ENCODE data around the gene SORCS2.

Gene SORCS2

DNA sequence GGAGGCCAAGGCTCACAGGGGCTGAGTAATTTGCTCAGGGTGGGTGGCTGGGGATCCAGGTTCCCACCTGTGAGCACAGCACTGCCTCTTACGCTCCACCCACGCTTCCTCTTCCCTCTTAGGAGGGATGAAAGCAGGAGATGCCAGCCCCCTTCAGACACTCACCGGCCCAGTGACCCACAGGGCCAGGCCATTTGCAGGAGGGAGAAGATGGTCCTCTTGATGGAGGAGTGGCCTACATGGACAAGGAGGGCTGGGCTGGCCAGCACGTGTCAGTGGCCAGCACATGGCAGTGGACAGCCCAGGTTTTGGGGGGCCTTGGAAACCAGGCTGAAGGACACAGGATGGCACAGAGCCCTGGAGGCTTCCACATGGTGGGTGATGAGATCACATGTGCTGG, 350.4 kb downstream of the SORCS2 start:
- no peak for DNase-seq

DNA sequence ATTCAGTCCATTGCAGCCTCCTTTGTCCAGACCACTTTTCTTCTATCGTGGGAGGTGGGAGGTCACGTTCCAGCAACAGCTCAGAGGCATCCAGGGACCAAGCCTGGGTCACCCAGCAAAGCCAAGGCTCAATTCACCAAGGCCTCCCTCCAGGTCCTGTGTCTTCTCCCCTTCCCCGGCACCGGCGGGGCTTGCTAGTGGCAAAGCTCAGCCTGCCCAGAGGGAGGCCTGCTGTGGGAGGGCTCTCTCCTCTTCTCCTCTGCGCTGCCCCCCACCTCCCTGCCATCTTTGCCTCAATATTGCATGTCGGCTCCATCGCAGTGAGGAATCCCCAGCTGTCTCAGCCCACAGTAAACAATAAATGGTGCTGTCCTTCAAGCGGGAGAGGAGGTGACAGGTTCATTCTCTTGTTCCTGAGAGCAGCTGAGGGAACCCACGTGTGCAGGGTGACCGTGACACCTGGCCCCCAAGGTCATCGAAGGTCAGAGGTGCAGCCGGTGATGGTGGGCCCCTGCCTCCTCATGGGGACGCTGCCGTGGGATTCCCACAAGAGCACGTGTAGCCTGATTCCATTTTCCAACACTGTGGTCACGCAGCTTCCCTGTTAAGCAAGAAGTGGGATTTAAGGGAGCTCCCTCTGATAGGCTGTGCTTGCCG, 353.9 kb downstream of the SORCS2 start:
- no peak for DNase-seq

DNA sequence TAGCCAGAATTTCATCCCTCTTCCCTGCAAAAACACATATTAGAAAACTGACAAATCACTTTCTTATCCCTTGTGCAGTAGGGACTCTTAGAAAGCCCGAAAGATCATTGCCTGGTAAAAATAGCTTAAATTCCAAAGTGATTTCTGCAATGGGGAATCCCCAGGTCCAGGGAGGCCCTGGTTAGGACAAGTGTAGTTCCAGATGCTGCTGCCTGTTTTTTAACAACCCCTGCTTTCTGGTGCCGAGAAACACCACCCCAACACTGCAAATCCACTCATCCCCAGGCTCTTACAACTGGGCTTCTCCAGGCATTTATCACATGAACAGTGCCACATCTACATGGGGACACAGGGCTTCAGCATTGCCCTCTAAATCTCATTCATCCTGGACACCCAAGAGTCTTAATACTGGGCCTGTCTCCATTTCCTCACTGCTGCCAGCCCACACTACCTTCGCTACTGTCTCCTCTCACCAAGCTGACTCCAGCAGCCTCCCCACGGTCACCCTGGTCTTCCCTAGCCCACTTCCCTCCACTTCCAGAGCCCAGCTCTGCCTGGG, 354.6 kb downstream of the SORCS2 start:
- DNase-seq: no peak

DNA sequence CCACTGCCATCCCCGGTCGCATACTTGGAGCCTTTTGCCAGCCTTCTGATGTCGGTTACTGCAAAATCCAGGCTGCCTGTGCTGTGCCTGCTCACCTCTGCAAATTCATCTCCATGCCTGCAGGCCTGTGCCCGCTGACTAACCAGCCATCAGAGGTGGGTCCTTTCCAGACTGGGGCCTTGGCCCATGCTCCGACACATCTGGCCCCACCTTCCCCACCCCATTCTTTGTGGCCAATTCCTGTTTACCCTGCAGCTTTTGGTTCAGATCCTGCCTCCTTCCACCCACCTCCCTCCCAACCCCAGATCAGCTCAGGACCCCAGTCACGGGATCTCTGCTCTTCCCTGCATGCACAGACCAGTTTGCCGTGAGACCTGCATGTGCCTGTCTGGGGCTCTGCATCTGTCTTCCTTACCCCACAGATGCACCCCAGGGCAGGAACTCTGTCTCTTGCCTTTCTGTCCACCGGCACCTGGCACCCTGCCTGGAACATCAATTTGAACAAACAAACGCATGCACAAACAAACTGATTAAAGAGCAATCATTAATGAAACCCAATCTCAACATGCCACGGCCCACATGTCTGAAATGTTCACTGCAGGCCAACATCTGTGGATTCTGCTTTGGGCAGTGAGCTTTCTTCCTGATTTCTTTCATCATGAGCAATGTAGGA, 355.2 kb downstream of the SORCS2 start:
- DNase-seq: no peak

DNA sequence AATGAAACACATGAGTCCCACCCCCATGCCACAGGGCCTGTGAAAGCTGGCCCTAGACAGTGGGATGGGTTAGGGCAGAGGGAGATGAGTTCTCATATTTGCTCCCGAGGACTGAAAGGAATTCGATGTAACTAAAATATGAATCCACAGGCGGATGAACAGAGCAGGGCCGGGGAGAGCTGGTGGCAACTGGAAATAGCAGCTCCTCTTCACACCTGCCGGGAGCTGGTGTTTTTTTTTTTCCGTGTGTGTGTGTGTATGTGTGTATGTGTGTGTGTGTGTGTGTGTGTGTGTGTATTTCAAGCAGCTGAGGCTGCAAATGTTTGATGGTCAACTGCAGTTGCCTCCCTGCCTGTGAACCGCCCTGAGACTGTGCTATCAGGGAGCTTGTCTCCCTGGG, 357.5 kb downstream of the SORCS2 start:
- no peak for DNase-seq

DNA sequence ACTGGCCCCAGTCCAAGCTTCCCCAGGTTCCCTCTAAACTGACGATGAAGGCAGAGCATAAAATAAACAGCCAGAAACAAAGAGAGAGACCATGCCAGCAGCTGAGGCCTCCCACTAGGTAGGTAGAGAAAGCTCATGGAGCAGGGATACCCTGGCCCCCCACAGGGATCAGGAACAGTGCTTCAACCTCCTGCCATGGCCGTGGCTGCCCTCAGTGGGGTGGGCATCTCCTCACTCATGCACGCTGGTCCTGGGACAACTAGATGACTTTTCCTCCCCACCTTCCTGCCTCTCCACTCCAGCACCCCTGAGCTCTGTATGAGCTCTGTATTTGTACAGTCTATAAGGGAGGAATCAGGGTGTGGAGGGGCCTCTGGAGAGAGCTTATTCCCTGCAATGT, 360.1 kb downstream of the SORCS2 start:
- DNase-seq: no peak

DNA sequence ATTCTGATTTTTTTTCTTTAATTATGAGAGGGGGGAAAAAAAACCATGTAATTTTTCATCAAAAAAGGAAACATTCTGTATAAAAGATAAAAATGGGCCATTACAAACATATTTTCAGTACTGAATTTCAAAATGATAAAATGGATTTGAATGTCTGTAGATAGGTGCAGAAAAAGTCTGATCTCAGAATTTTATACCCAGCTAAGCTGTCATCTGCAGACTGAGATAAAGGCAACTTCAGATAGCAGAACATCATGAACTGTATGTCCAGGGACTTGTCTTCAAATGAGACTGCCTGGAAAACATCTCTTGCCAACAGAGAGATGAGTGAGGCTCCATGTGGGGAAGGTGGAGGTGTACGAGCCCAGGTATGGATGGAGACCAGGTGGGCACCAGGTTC, 360.9 kb downstream of the SORCS2 start:
- no peak for DNase-seq

DNA sequence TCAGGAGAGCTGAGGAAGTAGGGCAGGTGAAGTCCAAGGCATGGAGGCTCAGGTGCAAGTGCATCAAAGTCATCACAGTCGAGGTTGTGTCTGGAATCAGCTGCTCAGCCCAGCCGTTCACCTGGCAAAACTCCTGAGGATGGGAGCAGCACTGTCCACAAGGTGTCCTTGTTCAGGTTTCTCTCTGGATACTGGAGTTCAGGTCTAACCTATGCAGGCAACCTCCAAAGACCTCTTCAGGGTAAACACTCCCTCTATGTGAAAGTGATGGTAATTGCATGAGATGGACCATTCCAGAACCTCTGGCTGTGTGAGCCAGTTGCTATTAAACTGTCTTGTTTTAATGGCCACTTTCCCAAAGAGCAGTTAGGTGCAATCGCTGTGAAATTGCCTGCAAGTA, 362.6 kb downstream of the SORCS2 start:
- no peak for DNase-seq

DNA sequence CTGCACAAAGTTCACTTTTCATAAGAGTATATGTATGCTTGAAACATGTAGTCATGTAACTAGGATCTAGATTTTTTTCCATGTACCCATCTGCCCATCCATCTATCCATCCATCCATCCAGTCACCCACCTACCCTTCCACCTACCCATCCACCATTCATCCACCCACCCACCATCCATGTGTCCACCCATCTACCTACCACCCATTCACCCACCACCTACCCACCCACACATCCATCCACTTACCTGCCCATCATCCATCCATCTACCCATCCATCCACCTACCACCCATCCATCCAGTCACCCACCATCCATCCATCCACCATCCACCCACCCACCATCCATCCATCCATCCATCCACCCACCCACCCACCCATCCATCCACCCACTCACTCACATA, 364.2 kb downstream of the SORCS2 start:
- no peak for DNase-seq

DNA sequence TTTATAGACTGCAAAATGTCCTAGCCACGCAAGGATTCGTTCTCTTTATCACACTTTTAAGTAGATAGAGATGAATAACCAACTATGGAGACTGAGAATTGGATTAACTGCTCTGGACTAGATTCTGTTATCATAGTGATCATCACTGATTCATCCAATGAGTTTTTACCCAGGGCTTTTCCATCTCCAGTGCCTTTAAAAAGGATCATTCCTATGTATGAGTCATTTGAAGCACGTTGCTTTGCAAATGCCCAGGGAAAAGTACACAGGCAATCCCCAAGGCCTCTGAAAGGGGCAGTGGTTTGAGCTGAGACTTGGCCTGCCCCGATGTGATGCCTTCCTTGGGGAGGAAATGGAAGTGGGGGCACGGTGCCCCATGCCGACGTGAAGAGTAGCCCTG, 365.1 kb downstream of the SORCS2 start:
- no peak for DNase-seq

DNA sequence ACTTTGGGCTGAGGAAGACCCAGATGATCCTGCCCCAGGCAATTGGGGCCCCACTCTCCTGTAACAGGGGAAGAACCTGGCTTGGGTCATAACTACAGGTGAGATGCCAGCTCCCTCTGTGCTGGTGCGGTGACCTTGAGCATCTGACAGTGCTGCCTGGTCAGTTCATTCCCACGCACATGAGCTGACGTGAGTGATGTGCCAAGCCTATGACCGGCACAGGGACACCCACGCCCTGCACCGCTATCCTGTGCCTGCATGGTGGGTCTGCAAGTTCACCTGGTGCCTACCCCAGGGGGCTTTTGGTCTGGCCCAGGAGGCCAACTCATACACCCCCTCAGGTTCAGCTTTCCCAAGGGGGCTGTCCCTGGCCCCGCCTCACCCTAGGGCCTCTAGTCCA, 366.1 kb downstream of the SORCS2 start:
- DNase-seq: no peak

DNA sequence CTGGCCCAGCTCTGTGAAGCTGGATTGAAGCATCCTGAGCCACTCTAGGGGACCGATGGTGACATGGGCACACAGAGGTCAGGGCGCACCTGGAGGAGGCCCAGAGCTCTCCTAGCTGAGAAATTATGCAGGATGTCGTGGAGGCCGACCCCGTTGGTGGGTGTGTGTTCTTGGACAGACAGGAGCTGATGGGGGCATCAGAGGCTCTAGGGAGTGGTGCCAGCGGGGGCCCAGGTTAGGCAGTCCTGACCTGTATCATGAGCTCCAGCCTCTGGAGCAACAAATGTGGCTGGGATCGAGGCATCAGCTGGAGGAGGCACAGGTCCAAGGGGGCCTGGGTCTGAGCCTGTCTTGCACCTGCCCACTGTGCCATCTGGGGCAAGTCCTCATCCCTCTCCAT, 367.0 kb downstream of the SORCS2 start:
- no peak for DNase-seq

DNA sequence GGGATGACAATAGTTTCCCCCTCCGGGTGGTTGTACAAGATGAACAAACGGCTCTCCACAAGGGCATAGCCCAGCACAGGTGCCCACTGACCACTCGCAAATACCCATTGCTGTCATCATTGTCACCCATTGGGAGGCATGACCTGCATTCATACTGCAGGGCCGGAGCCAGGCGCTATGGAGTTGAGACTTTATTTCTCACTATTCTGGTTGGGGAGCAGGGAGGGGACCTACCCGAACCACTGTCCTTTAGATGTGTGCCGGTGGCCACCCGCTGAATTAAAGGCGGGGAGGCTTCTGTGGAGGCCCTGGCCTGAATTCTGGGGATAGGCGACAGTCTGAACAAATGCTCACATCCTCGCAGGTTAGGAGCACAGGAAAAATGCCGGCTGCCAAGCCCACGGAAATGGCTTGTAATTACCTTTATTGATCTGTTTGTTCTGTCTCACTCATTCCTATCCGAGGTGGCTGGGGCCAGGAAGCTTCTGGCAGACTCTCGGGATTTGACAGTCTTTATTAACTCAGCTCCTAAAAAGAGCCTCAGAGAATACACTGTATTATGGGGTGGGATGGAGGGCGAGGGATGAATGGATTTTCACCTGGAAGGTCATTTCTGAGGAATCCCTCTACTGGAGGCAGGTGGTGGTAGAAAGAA, 367.5 kb downstream of the SORCS2 start:
- DNase-seq: no peak

DNA sequence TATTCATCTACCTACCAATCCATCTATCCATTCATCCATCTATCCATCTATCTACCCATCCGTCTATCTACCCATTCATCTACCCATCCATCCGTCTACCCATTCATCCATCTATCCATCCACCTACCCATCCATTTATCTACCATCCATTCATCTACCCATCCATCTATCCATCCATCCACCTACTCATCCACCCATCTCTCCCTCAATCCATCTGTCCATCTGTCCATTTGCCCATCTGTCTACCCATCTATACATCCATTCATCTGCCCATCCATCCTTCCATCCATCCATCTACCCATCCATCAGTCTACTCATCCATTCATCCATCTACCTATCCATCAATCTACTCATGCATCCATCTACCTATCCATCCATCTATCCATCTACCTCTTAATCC, 369.2 kb downstream of the SORCS2 start:
- no peak for DNase-seq

DNA sequence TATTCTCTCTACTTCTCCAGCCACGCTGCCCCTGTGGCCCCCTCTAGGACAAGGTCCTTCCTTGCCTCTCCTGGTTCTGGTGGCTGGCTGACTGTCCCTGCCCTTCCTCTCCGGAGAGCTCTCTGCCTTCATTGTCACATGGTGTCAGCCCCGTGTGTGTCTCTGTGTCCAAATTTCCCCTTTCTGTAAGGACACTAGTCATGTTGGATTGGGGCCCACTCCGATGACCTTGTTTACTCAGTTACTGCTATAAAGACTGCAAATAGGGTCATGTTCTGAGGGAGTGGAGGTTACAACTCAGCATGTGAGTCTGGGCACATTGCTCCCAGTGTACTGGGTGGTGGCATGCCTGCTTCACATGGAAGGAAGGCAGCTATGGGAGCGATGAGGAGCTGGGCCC, 371.9 kb downstream of the SORCS2 start:
- no peak for DNase-seq

DNA sequence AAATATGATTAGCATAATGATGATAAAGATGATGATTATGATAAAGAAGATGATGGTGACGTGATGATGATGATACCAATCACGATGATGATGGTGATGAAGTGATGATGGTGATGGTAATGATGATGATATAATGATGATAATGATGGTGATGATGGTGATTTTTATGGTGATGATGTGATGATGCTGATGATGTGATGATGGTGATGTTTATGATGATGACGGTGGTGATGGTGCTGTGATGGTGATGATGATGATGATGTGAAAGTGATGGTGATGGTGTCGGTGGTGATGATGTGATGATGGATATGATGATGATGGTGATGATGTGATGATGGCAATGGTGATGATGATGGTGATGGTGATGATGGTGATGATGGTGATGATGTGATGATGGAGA, 373.1 kb downstream of the SORCS2 start:
- DNase-seq: no peak

DNA sequence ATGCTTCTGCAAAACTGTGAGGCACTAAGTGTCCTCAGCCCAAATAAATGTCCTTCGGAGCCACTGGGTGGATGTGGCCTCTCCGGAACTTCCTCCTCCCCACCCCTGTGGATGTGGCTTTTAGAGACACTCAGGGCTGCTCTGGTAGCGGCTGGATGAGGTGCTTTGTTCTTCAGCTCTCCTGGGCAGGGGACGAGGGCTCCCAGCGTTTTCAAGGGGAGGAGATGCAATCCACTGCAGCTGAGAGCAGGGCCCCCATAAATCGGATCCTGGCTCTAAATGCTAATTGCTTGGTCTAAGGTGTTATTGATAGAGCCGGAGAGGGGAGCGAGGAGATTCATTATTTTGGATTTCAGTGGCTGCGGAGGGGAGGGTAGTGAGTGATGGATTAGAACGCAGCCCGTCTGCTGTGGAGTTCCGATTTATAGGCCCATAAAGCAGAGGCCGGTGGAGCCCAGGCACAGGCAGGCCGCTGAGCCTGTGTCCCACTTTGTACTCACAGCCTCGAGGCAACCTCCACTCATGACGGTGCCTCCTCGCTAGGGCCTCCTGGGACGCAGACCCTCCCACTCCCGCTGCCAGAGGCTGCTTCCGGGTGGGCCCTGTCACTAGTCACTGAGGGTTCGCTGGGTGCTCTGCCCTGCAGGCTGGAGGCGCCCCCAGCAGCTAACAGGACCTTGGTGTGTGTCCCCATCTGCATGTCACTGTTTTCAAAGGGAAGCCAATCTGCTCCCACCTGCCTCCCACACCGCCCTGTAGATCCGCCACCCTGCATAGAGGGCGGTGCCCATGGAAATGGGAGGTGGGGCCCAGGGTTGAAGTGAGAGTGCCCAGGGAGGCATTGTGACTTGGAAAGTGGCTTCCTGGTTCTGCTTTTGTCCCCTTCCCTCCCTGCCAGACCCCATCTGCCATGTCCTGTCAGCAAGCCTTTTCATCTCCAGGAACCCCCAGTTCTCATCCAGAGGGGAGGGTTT, 377.8 kb downstream of the SORCS2 start:
- DNase-seq: no peak

DNA sequence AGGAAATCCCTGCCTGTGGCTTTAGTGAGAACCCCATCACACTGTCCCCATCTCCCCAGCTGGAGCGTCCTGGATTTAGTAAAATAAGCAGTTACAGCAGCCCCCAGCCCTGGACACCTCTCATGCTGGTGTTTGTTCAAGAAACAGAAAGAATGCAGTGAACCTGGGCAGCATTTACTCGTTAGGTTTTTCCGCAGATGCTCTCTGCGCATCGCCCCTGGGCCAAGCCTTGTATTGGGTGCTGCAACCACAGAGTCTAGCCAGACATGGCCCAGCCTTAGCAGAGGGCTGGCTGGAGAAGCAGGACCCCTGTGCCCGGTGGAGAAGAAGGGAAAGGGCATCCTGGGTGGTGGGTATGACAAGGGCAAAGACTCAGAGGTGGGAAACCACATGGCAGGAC, 378.7 kb downstream of the SORCS2 start:
- no peak for DNase-seq

DNA sequence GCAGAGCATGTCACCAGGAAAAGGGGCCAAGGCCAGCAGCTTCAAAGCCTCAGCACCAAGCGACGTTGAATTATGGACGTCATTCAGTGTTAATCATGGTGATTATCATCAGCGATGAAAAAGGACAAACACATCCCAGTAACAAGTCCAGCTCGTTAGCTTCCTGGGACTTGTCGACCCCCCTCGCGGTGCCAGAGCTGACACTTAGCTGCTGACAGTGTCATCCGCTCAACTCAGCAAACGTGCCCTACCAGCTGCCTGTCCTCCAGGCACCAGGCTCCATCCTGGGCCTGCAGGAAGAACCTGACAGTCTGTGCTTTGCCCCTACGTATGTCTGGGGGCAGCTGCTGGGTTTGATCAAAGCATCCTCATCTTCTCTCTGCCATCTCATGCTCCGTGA, 379.4 kb downstream of the SORCS2 start:
- DNase-seq: no peak

DNA sequence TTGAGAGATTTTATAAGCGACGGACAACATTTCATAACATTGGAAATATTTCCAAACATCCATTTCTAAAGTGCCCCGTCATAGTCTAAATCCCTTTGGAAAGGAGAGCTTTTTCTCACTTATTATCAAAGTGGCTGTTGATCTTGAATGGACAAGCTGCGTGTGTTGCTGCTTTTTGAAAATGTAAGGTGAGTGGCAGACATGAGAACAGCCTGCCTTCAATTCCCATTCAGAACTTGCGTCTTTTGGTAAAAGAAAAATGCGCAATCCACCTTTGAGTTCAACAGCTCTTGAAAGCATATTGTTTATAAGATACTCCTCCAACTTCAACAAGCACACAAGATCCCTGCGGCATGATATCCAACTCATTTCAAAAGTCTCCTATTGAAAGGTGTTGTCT, 380.6 kb downstream of the SORCS2 start:
- no peak for DNase-seq

DNA sequence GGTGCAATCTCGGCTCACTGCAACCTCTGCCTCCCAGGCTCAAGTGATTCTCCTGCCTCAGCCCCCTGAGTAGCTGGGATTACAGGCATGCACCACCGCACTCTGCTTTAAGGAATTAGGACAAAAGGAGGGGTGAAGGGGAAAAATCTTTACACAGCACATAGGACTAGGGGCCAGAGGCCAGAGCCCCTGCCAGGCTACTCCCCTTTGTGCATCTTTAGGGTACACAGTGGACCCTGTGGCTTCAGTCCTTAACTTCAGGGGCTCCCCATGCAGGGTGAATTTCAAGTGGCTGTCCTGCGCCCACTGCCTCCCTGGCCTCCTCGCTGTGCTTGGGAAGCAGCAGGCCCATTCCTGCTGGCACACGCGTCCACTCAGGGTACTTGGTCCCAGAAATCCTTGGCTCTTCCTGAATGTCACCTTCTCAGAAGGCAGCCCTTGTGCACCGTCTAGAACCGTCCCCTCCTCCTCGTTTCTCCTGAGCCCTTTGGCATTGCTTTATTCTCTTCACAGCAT, 381.3 kb downstream of the SORCS2 start:
- DNase-seq: no peak

DNA sequence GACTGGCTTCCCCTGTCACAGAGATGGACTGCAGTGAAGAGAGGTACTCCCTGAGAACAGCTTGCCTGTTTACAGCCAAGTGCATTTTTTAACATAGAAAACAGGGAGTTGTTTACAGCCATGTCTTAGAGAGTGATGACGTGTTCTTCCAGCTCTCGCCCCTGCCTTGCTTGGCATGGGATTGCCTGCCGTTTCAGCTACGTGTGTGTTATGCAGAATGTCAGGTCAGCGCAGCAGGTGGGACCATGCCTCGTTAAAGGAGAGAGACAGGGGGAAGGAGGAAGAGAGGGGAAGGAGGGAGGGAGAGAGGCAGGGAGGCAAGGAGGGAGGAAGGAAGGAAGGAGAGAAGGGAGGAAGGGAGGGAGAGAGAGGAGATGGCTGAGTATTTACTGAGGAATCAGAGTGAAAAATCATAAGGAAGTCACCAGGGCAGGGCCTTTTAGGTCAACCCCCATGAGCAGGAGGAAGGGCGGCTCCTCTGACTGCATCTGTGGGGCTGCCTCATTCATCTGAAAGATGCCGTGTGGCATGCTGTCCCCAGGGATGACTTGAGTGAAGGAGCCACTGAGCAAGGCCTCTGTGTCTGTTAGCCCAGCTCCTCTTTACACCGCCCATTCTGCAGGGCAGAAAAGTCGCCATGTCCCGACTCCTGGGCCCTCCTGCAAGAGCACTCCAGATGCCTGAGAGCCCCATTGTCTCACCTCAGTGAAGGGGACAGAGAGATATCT, 382.1 kb downstream of the SORCS2 start:
- no peak for DNase-seq
